GM21619 (cell line): Measurements from ENCODE around the gene FAM186B.

Experiments used
- ATAC-seq: cut with Tn5 transposase; IDR thresholded peaks from one replicate; pipeline ENCODE4 v1.9.1; 2021; ENCODE audit not compliant: unreplicated experiment

Gene FAM186B

GRCh38 chr12:49553512-49554088 lies 51.8 kb downstream of the FAM186B start:
- ATAC-seq, result no peak

DNA sequence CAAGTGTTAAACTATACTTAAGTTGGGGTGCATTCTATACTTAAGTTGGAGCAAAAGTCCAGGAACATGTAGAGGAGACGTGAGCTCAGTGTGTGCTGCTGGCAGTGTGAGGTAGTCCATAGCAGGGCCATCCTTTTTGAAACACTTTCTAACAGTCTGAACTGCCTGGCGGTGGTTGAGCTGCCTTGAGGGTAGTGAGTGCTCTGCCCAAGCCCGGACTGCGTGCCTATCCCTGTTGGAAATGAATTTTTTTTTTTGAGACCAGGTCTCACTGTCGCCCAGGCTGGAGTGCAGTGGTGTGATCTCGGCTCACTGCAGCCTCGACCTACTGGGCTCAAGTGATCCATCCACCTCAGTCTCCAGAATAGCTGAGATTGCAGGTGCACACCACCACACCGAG lies 52.5 kb downstream of the FAM186B start:
- ATAC-seq, result no peak

- no peak for ATAC-seq
Measured at GRCh38 chr12:49552425-49552824, 53.0 kb downstream of the FAM186B start.

- ATAC-seq, result no peak
Measured at GRCh38 chr12:49552014-49552413, 53.4 kb downstream of the FAM186B start.

- no peak for ATAC-seq
Measured at GRCh38 chr12:49550693-49551252, 54.7 kb downstream of the FAM186B start.

- ATAC-seq, result no peak
Measured at GRCh38 chr12:49549735-49550692, 55.4 kb downstream of the FAM186B start.

DNA sequence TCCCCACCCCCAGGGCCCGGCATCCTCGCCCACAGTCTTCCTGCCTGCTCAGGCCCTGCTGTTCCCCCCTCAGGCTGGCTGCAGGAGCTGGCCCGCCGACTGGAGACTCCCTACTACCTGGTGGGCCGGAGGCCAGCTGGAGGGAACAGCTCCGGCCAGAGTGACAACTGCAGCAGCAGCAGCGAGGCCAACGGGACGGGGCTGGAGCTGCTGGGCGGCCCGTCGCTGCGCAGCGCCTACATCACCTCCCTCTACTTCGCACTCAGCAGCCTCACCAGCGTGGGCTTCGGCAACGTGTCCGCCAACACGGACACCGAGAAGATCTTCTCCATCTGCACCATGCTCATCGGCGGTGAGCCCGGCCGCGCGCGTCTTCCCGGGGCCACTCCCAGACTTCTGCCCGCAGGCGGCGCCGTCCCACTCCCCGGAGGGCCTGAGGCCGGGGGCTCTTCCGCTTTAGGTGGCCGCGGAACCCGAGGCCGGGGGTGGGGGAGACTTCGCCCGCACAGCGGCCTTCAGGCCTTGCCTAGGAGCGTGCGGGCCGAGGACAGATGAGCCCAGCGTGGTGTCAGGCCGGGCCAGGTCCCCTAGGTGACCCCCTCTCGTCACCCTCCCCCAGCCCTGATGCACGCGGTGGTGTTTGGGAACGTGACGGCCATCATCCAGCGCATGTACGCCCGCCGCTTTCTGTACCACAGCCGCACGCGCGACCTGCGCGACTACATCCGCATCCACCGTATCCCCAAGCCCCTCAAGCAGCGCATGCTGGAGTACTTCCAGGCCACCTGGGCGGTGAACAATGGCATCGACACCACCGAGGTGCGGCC lies 56.4 kb downstream of the FAM186B start:
- ATAC-seq, result no peak

DNA sequence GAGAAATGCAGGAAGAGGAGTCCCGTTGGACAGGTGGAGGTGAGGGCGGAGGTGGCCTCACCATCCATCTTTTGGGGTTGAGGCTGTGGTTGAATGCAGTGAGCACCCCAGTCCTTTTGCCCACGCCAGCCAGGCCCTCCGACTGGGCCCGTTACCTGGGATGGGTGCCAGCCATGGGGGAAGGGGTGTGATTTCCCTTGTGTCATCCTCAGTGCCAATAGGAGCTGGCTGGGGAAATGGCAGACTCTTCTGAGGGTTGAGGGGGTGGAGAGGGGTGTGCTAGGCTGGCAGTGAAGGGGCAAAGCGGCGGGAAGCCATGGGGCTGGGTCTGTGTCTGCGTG lies 57.0 kb downstream of the FAM186B start:
- ATAC-seq, result no peak

GRCh38 chr12:49547090-49547690 lies 58.2 kb downstream of the FAM186B start:
- ATAC-seq, result no peak

GRCh38 chr12:49546481-49546880 lies 59.0 kb downstream of the FAM186B start:
- no peak for ATAC-seq

DNA sequence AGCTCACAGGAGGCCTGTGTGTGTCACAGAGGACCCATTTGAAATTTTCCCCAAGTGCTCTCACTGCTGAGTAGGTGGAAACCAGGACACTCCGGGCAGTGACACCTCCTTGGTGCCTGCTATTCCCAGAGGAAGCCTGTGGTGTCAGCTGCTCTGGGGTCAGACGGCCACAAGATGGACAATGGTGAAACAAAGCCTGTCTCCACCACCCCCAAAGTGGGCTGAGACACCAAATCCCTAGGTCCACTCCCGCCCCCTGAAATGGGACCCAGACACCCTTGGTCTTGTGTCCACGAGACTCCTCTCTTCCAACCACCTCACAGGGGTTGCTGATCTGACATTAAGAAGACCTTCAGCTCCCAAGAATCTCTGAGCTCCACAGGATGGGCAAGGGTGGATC lies 59.6 kb downstream of the FAM186B start:
- ATAC-seq, result no peak

GRCh38 chr12:49543914-49544815 lies 61.3 kb downstream of the FAM186B start:
- no peak for ATAC-seq

GRCh38 chr12:49543221-49543913 lies 62.1 kb downstream of the FAM186B start:
- no peak for ATAC-seq

- no peak for ATAC-seq
Measured at GRCh38 chr12:49542592-49543160, 62.8 kb downstream of the FAM186B start.

GRCh38 chr12:49541911-49542505 lies 63.4 kb downstream of the FAM186B start:
- no peak for ATAC-seq

DNA sequence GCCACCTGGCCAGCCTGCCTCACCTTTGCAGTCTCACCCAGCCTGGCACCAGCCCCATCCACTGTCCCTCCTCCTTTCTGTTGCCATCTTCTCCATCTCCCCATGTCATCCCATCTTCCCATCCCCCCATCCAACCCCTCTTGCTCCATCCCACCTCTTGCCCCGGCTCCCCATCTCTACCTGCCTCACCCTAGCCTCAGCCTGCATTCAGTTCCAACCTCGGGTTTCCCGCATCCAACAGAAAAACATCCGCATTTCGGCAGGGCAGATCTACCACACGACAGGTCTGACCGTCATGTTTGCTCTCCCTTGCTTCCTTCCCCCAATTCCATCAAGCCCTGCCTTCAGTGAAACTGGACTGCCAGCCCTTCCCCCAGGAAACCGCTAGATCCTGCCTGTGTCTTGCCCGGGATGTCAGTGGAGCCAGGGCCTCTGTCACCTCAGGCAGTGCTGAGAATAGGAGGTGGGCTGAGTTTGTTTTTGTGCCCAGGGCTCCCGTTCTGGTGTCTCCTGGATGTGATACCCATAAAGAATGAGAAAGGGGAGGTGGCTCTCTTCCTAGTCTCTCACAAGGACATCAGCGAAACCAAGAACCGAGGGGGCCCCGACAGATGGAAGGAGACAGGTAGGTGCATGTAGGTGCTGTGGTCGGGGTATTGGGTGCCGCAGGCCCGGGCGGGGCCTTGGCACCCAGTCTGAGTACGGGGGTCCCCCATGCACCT lies 64.1 kb downstream of the FAM186B start:
- ATAC-seq, result no peak

- ATAC-seq, result no peak
Measured at GRCh38 chr12:49540229-49541139, 65.0 kb downstream of the FAM186B start.
